Sigmoid colon (tissue), 7 donors: ENCODE measurements around the gene XRCC5. TPM values are rescaled to one million over a fixed set of nuclear protein-coding genes. Genes with fewer than 3 reads are reported as not detected.

ENCODE experiments used
- DNase-seq: peaks from one replicate; pipeline ENCODE4 v3.0.0-alpha.2; 2019
- H3K27ac ChIP-seq, 4 donors: fragments of 200-600 bp; sonication (generic); one replicate each; pipeline ENCODE4 v1.5.1; 2016 to 2019; ENCODE audit warnings: mild to moderate bottlenecking in 1 of 4
- H3K27me3 ChIP-seq, 3 donors: fragments of 200-600 bp; sonication (generic); one replicate each; pipeline ENCODE4 v1.5.1; 2019; ENCODE audit warnings: mild to moderate bottlenecking in 1 of 3
- H3K36me3 ChIP-seq, 4 donors: fragments of 200-600 bp; sonication (generic); one replicate each; pipeline ENCODE4 v1.5.1; 2016 to 2019
- H3K4me1 ChIP-seq, 4 donors: fragments of 200-600 bp; sonication (generic); one replicate each; pipeline ENCODE4 v1.5.1; 2017 to 2019
- H3K4me3 ChIP-seq, 4 donors: fragments of 200-600 bp; sonication (generic); one replicate each; pipeline ENCODE4 v1.5.1; 2017 to 2019; ENCODE audit warnings: mild to moderate bottlenecking in 2 of 4, moderate library complexity in 1 of 4
- H3K9me3 ChIP-seq, 4 donors: fragments of 200-600 bp in 3 of 4; sonication (generic) in 3 of 4; one replicate each; pipeline versions ENCODE4 v1.5.1 to v1.6.1; 2013 to 2019
- CTCF ChIP-seq, 4 experiments: fragments of 450-650 bp in 3 of 4; fragments of 200-600 bp in 1 of 4; IDR thresholded peaks; one replicate each; pipeline ENCODE4 v1.5.1; 2016 to 2019; ENCODE audit warnings: antibody characterized with exemption in 4 of 4, mild to moderate bottlenecking in 3 of 4, moderate library complexity in 2 of 4
- EP300 ChIP-seq, 4 donors: sonication (generic); formaldehyde crosslinking; IDR thresholded peaks; one replicate each; pipeline ENCODE4 v1.6.1; 2017; ENCODE audit warnings: antibody characterized with exemption in 4 of 4
- POLR2A ChIP-seq, 2 donors: fragments of 450-650 bp; IDR thresholded peaks; one replicate each; pipeline ENCODE4 v1.6.1; 2016; ENCODE audit warnings: antibody characterized with exemption in 2 of 2, mild to moderate bottlenecking in 2 of 2, moderate library complexity in 2 of 2
- POLR2AphosphoS5 ChIP-seq, 4 donors: sonication (generic); formaldehyde crosslinking; IDR thresholded peaks; one replicate each; pipeline ENCODE4 v1.6.1; 2017; ENCODE audit warnings: antibody characterized with exemption in 4 of 4
- WGBS, 2 donors: extraction: QIAGEN DNeasy Blood & Tissue Kit; methylation state at CpG; one replicate each; pipeline ENCODE4 v1.1.7; 2013; 5-methylcytosine and 5-hydroxymethylcytosine counted together
- intact Hi-C: fragments of 100-400 bp; cut with DNase I; formaldehyde crosslinking; loops from one replicate; pipeline ENCODE4 v1.15.1; 2023
- polyA plus RNA-seq, 3 donors: library from polyadenylated mRNA; stranded (reverse); fragments of 200-250 nt; gene quantifications; one replicate each; pipeline ENCODE4 v1.2.3, GENCODE V29; 2013
- total RNA-seq, 4 donors: library from RNA; depleted of rRNA; stranded (reverse); fragments of >200 nt; gene quantifications; one replicate each; pipeline ENCODE4 v1.1.0, GENCODE V29; 2016
- donor health status: healthy with polysubstance abuse.
- donor health status: Bipolar disorder and iron deficiency.
- donor health status: healthy.

Gene XRCC5
- total and polyA plus RNA-seq, 7 donors, result 70.3 to 152 (median 111) TPM

GRCh38 chr2:216189410-216189809, 80.3 kb downstream of the XRCC5 start:
- peaks cover 0 to 23% (median 21%) of the 10 kb centered on the region in 4 donors for H3K4me1 ChIP-seq
- no peak for TF ChIP-seq POLR2AphosphoS5 (IDR thresholded peaks at IDR 0.05)
- TF ChIP-seq CTCF (IDR thresholded peaks at IDR 0.05), result no peak
- no peak for TF ChIP-seq POLR2A (IDR thresholded peaks at IDR 0.05)
- TF ChIP-seq EP300 (IDR thresholded peaks at IDR 0.05), result no peak
- no peak for DNase-seq
- no peak overlapping the region for H3K4me3 ChIP-seq
- H3K27me3 ChIP-seq, result no peaks in the 10 kb centered on the region
- intact Hi-C loops, result no loop called here
- H3K27ac ChIP-seq, result no peak overlapping the region
- 91 to 98% methylated on average over 2 of the region's 2 CpGs for WGBS, 2 donors
- no peaks in the 10 kb centered on the region for H3K9me3 ChIP-seq
- peaks cover 6 to 51% (median 15%) of the 10 kb centered on the region in 4 donors for H3K36me3 ChIP-seq

DNA sequence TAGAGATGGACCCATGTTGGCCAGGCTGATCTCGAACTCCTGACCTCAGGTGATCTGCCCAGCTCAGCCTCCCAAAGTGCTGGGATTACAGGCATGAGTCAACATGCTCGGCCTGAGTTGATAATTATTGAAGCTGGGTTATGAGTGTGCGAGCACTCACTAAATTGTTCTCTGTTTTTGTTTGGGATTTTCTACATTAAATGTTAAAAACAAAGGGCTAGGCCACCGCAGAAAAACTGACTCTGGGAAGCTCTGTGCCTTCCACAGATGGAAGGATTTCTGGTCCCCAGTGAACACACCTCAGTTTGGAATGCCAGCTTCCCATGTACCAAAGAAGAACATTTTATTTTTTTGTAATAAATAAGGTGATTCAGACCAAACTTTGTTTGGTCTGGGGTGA, 83.0 kb downstream of the XRCC5 start:
- Histone ChIP-seq H3K4me3 (no peak overlapping the region), H3K9me3 (no peaks in the 10 kb centered on the region), H3K36me3 (peaks cover 6 to 72% (median 15%) of the 10 kb centered on the region in 4 donors), H3K27ac (no peak overlapping the region), H3K4me1 (peaks cover 0 to 22% (median 19%) of the 10 kb centered on the region in 4 donors), H3K27me3 (no peaks in the 10 kb centered on the region)
- WGBS, 2 donors, result 89 to 92% methylated on average over 4 of the region's 4 CpGs
- no peak for DNase-seq
- intact Hi-C loops, result no loop called here
- TF ChIP-seq CTCF (IDR thresholded peaks at IDR 0.05), result no peak
- TF ChIP-seq EP300 (IDR thresholded peaks at IDR 0.05), result no peak
- no peak for TF ChIP-seq POLR2AphosphoS5 (IDR thresholded peaks at IDR 0.05)
- TF ChIP-seq POLR2A (IDR thresholded peaks at IDR 0.05), result no peak

DNA sequence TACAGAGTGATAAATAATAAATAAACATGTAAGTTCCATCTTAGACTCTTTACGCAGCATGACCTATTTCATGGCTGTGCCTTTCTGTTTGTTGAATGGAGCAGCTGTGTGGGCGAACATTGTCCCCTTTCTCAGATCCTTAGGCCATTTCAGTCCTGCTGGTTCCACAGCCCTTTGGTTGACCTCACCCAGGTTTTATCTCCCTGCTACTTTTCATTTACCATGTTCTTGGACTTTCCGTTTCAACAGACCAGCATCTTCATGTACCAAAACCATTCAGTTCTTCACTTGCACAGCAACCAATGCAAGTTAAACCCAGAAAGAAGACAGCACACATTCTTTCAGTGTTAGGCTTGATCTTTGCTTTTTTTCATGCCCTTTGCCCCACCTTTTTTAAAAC, 83.8 kb downstream of the XRCC5 start:
- 92 to 95% methylated on average over 3 of the region's 3 CpGs for WGBS, 2 donors
- TF ChIP-seq EP300 (IDR thresholded peaks at IDR 0.05) (no peak), POLR2A (IDR thresholded peaks at IDR 0.05) (no peak)
- Histone ChIP-seq H3K36me3 (peaks cover 6 to 79% (median 20%) of the 10 kb centered on the region in 4 donors), H3K4me3 (no peak overlapping the region), H3K4me1 (peaks cover 0 to 20% (median 18%) of the 10 kb centered on the region in 4 donors), H3K27ac (no peak overlapping the region), H3K9me3 (no peaks in the 10 kb centered on the region), H3K27me3 (no peaks in the 10 kb centered on the region)
- intact Hi-C loops, result no loop called here
- DNase-seq, result no peak

DNA sequence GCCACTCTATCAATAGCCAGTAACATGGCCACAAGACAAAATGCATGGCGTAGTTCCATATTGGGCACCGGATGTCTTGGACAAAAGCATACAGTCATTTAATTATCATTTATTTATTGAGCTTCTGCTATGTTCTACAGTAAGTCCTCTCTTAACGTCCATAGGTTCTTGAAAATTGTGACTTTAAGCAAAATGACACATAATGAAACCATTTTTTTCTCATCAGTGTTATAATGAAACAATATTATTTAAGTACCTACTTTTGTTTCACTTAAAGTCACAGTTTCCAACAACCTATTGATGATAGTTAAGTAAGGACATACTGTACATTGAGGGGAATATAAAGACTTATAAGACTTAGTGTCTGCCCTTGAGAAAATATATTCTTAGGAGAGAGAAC, 84.9 kb downstream of the XRCC5 start:
- intact Hi-C loops, result no loop called here
- Histone ChIP-seq H3K4me3 (no peak overlapping the region), H3K27me3 (no peaks in the 10 kb centered on the region), H3K4me1 (peaks cover 0 to 11% (median 7%) of the 10 kb centered on the region in 4 donors), H3K36me3 (peaks cover 6 to 90% (median 21%) of the 10 kb centered on the region in 4 donors), H3K27ac (no peak overlapping the region), H3K9me3 (no peaks in the 10 kb centered on the region)
- DNase-seq, result no peak
- WGBS, 2 donors, result 89 to 92% methylated on average over 3 of the region's 3 CpGs
- TF ChIP-seq EP300 (IDR thresholded peaks at IDR 0.05) (no peak), POLR2A (IDR thresholded peaks at IDR 0.05) (no peak), POLR2AphosphoS5 (IDR thresholded peaks at IDR 0.05) (no peak)

DNA sequence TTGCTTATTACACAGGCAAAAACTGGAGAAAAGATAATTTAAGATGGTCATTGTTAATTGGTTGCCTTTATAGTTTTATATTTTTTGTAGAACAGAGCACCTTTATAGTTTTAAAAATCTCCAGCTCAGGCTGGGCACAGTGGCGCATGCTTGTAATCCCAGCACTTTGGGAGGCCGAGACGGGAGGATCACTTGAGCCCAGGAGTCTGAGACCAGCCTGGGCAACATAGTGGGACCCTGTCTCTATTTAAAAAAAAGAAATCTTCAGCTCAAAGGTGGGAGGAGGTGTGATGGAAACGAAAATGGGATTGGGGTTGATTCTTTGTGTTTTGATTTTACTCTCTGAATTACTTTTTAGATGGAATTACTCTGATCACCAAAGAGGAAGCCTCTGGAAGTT, 85.4 kb downstream of the XRCC5 start:
- intact Hi-C loops, result no loop called here
- H3K9me3 ChIP-seq, result no peaks in the 10 kb centered on the region
- H3K27me3 ChIP-seq, result no peaks in the 10 kb centered on the region
- DNase-seq, result no peak
- H3K4me3 ChIP-seq, result no peak overlapping the region
- H3K27ac ChIP-seq, result no peak overlapping the region
- whole genome bisulfite sequencing, 2 donors, result 82 to 95% methylated on average over 4 of the region's 4 CpGs
- peaks cover 6 to 95% (median 21%) of the 10 kb centered on the region in 4 donors for H3K36me3 ChIP-seq
- H3K4me1 ChIP-seq, result peaks cover 0 to 5% (median 2%) of the 10 kb centered on the region in 4 donors
- no peak for TF ChIP-seq EP300 (IDR thresholded peaks at IDR 0.05)
- no peak for TF ChIP-seq POLR2A (IDR thresholded peaks at IDR 0.05)

DNA sequence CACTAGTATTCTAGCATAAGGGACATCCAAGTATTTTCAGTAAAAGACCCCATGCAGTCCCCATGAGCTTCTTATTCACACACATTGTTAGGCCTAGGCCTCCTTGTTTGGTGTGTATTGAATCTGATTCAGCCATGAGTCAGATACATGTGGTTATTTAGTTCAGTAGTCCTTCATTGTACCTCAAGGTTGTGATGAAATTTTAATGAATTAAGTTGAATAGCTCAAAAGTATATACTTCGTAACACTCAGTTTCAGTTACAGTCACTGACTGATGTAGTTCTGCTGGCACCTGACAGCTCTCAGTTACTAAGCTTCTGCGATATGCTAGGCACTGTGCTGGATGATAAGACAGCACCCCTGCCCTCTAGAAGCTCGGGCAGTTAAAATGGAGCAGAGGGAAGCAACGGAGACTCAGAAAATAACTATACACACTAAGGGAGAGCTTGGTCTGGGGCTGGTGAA, 86.4 kb downstream of the XRCC5 start:
- TF ChIP-seq CTCF (IDR thresholded peaks at IDR 0.05) (no peak), POLR2AphosphoS5 (IDR thresholded peaks at IDR 0.05) (no peak), EP300 (IDR thresholded peaks at IDR 0.05) (no peak), POLR2A (IDR thresholded peaks at IDR 0.05) (no peak)
- no peaks in the 10 kb centered on the region for H3K27me3 ChIP-seq
- H3K9me3 ChIP-seq, result no peaks in the 10 kb centered on the region
- DNase-seq, result no peak
- peaks cover 0 to 5% (median 0%) of the 10 kb centered on the region in 4 donors for H3K4me1 ChIP-seq
- no peak overlapping the region for H3K4me3 ChIP-seq
- H3K36me3 ChIP-seq, result peaks cover 0 to 98% (median 16%) of the 10 kb centered on the region in 4 donors
- 90 to 98% methylated on average over 4 of the region's 4 CpGs for WGBS, 2 donors
- intact Hi-C loops, result no loop called here
- no peak overlapping the region for H3K27ac ChIP-seq
